ENCODE results near the gene RPS6KA2.

The RPS6KA2 gene

DNA sequence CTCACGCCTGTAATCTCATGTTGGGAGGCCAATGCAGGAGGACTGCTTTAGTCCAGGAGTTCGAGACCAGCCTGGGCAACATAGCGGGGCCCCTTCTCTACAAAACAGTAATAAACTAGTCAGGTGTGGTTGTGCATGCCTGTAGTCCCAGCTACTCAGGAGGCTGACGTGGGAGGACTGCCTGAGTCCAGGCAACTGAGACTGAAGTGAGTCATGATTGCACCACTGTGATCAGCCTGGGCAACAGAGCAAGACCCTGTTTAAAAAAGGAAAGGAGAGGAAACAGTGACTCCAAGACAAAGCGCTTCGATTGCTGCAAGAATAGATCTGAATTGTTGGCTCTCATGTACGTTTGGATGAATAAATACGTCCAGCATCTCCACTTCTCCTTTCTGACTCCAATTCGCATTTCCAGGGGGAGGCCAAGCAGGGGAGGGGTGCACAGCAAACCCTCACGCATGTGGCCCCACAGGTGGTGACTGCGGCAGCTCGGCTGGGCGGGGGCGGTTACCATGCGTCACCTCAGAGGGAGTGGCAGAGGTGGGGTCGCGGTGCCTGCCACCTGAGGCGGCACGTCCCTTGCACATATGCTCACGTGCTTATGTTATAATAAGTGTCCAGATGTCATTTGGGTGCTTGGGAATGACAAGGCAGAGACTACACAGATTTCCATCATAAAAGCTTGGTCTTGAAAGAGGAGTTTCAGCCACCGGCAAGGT is 149.2 kb downstream of the RPS6KA2 start:
- DNase-seq: no peak

- DNase-seq: no peak
Observed at GRCh38 chr6:166476634-166477215, 150.3 kb downstream of the RPS6KA2 start.

DNA sequence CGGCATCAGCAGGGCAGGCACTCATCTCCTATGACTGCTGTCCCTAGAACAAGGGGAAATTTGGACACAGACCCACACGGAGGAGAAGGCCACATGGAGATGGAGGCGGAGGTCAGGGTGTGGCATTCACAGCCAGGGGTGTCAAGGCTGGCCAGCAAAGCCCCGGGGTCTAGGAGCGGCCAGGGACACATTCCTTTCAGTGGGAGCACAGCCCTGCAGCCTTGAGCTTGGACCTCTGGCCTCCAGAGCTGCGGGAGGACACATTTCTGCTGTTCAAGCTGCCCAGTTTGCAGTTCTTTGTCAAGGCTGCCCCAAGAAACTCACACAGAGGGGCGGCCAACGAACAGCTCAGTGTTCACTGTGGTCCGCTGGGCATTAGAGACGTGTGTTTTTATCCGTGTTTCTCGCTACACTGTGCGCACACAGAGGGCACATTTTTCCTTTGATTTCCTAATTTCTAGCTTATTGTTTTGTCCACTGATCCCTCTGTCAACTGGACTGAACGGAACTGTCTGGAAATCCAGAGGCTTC is 150.9 kb downstream of the RPS6KA2 start:
- no peak for DNase-seq

DNA sequence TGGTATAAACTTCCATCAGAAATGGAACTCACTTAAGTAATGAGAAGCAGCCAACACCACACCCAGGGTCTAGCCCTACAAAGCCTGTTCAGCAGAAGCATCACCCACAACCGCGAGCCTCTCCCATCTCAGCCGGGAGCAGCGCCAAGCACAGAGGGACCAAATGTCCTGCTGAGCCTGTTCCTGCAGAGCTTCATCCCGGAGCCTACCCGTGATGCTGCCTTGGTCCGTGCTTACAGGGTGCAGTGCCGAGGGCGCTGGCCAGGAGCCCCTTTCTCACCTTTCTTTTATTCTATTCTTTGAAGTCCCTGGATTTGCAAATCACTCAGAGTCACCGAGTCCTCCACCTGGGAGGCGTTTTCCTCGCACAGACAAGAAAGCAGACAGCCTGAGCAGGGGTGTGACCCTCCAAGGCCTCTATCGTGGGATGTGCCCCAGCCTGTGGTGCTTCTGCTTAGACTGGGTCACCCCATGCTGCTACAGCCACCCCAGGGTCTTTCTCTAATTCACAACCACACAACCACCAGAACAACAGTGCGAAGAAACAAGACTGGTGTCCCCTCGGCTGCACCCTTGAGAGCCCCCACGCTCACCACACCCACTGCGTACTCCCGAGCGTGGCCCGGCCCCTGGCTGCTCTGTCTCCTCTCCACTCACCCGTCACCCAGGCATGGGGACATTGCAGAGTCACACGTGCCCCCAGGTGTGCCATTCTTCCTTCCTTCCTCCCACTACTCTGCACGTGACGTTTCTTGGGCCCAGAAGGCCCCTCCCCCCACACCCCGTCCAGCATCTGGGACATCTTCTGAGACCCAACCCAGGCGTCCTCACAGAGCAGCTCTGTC is 152.1 kb downstream of the RPS6KA2 start:
- no peak for DNase-seq

DNA sequence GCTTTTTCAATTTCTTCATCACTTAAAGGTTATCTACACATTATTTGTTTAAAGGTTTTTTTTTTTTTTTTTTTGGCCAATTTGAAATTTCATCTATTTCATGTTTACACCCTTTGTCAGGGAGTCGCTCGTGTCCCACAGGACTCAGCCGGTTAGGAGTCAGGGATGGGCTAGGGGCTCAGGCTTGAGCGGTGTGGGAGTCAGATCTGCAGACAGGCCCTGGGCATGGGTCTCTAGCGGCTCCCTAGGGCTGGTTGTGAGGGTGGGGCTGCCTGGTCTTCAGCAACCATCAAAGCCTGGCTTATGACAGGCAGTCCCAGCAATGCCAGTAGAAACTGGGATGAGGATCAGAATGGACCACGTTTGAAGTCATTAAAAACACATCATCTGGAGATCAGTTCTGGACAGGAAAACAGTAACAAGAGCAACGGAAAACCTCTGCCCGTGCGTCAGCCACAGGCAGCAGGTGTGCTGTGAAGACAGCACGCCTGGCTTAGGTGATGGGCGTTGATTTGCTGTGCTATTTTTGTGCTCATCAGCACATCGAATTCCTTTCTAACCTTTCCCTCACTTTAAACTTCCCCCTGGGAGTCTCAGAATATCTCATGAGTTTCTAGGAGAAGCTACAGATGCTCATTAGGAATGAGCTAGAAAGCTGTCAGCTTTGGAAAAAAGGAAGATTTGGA is 153.0 kb downstream of the RPS6KA2 start:
- DNase-seq: no peak

GRCh38 chr6:166472636-166473035 is 154.4 kb downstream of the RPS6KA2 start:
- no peak for DNase-seq

- no peak for DNase-seq
Observed at GRCh38 chr6:166471797-166472260, 155.2 kb downstream of the RPS6KA2 start.

DNA sequence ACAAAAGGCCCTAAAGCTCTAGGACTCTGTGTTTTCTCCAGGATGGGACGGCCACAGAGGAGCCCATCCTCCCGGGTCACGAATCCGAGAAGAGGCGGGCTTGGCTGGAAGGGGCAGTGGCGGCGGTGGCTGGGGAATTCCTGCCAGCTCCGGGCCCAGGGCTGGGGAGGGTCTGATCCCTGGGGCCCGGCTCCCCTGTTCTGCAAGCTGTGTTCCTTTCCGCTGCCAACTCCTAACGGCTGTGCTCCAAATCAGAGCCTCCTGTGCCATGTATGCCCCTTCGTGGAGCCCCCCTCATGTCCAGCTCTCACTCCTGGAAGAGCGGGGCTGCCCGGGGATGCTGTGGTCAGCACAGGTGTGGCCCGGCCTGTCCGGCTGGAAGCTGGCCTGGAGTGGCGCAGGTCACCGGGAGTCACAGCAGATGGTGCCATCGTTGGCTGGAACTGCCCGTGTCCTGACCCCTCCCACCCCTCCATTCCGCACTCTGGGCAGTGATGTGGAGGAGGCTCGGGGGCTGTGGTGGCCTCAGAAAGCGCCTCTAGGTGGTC is 156.1 kb downstream of the RPS6KA2 start:
- DNase-seq: no peak

DNA sequence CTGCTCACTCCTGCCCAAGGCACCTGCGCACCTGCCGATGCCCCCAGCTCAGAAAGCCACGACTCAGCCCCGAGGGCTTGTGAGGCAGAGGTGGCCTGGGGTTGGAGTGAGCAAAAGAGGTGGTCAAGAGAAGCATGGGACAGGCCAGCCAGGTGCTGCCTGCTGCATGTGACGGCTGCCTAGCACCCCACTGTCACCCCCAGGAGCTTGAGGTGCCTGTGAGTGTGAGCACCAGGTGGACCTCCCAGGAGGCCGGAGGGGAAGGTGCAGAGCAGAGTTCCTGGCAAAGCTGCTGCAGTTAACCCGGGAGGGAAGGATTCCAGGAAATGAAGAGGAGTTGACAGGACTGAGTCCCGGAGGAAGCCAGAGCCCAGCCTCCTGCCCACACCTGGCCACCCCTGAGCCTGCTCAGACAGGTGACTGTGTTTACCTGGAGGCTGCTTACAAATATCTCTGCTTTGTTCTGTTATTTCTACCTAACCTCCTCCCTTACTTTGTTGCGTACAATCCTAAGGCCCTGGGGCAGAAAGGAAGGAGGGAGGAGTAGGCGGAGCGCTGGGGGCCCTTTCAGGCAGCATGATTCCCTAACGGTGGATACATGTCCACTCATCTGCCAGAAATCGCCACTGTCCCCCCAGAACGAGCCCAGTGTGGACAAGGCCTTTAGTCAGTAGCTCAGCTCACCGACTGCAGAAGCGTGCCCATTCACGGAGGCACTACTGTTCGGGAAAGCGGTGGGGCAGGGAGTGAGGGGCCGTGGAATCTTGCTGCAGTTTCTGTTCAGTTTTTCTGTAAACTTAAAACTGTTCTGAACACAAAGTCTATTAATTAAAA is 156.8 kb downstream of the RPS6KA2 start:
- DNase-seq: no peak

DNA sequence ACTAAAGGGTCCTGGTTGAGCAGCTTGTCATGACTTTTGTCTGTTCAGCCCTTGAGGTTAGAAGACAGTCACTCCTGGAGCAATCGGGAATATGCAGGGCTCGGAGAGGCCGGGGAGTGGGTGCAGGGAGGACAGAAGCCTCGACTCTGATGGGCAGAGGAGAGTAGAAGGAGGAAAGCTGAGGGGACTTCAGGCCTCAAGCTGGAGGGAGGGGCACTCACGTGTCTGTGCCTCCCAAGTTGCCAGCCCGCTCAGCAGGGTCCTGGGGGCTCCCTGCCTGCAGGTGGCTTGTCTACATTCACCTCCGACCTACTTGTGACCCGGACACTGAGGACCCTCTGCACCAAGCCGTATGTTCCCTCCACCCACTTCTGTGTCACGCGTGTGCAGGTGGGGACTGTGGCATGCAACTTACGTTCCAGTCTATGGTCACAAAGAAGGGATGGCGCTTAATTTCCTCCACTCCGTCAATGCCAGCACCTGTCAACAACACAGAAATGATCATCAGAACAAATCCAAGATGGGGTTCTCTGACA is 157.6 kb downstream of the RPS6KA2 start:
- DNase-seq: no peak

DNA sequence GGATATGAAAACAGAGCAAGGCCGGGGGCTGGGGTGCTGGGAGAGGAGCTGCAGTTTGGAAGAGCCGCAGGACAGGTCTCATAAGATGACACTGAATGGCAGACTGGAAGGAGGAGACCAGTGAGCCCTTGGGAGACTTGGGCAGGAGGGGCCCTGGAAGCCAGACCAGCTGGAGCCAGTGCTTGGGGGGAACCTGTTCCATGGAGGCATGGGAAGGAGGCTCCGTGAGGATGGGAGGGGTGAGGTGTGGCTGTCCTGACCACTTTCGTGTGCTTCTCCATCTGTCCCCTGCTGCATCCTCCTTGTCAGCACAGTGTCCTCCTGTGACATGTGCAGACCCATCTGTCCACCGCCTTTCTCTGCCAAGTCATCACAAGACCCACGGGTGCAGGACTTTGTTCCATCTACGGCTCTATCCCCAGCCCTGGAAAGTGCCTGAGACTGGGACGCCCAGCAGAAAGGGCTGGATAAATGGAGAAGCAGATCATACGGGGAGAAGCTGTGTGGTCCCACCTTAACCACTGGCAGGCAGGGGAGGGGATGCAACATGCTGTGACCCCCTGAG is 159.5 kb downstream of the RPS6KA2 start:
- DNase-seq: no peak

- no peak for DNase-seq
Observed at GRCh38 chr6:166466178-166467122, 160.6 kb downstream of the RPS6KA2 start.

DNA sequence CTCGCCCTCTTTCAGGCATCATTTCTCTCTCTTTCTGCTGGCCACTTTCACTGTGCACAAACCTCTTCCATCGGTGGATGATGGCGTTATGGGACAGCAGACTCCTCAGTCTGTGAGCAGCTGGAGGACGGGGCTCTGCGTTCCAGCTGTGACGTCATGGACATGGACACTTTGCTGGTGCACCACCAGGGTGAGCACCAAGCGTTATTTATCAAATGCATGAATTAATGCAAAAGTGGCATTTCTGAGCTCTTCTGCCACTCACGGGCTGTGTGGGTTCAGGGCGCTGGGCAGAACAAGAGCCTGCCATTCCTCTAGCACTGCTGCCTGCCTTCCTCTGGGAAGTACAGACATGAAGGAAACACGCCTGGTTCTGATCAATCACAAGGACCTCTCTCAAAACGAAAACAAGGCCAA is 161.4 kb downstream of the RPS6KA2 start:
- no peak for DNase-seq

DNA sequence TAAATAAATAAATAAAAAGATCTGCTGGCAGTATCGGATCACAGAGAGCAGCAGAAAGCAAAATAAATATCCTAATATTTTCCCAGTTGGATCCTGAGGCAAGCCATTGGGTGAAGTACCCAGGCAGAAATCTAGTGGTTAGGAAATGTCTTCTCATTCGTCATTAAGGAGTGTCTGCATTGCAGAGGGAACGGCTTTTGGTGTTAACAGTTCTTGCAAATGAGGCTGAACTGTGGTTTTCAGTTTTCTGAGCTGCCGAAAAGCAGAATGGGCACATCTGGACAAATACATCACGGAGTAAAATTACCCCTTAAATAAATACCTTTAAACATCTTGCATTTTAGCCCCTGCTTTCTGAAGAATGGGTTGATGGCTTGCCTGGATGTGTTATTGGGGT is 162.1 kb downstream of the RPS6KA2 start:
- no peak for DNase-seq

DNA sequence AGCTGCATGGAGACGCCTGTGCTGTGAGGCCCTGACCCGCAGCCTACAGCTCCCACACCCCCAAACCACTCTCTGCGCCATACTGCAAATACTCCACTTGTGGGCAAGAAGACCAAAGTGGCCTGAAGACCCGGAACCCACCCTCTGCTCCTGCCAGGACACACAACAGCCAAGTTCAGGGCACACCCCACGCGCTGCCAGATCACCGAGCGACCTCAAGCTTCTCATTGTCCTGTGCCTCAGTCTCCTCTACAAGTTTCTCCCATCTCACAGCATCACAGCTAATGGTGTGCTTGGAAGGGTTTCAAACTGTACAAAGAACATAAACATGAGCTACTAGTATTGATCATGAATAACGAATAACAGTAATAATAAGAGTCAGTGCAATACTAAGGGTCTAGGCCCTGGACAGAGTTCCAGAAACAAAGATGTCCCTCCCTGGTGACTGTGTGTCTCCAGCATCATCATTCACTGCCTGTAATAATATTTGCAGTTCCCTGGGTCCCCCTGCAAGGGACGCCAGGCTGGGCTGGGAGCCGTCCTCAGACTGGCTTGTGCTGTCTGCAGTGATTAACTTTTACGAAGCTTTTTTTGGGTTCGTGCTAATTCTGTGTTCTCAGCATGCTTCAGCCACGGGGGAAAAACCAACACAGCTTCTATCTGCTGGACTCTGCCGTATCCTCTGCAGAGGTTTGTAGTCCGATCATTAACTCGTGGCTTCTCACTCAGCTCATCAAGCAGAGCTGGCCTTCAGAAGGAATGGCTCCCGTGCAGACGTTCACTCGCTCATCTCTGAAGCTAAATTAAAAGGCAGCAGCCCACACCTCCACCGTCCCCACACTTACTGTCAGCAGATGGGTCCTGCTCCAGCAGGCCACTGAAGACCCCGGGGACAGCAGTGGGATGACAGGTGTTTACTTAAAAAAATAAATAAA is 162.7 kb downstream of the RPS6KA2 start:
- no peak for DNase-seq

GRCh38 chr6:166463359-166464067 is 163.5 kb downstream of the RPS6KA2 start:
- DNase-seq: no peak

DNA sequence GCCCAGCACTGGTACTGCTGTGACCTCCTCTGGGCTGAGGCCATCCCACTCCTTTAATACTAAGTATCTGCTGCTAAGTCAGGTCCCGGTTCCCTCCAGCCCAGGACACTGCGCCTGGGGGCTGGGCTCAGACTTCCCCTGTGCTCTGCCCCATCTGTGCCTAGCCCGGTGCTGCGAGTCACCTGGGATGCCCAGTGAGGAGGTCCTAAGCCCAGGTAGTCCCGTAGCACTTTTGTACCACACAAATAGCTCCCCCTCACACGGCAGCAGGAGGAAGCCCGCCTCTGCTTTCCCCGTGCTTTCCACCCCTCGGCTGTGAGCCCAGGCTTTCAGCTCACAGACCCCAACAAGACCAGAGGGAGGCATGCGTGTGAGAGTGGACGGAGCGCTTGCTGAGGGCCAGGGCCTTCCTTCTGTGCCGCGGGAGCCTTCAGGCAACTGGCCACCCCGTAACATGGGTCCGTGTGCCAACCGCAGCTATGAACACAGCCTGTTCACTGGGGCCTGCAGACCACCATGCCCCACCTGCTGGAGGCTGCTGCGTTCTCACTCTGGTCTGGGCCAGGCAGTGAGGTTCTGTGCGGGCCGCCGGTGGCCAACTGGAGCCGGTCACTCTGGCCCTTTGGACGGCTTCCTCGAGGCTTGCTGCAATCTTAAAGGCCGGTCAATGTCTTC is 164.5 kb downstream of the RPS6KA2 start:
- DNase-seq: no peak
